BJ (cell line): ENCODE measurements around the gene RIT1. TPM values are rescaled to one million over a fixed set of nuclear protein-coding genes. Genes with fewer than 3 reads are reported as not detected.

ENCODE experiments used
- CTCF ChIA-PET: fragments of 350-600 bp; formaldehyde crosslinking; extraction: SDS; loops from one replicate; lab custom pipeline; 2021; ENCODE audit warnings: antibody characterized with exemption, inconsistent platforms; lab: Yijun Ruan, JAX
- POLR2A ChIA-PET: fragments of 300-600 bp; sonication (Branson Sonifier 250); formaldehyde crosslinking; extraction: SDS; loops from one replicate; lab custom pipeline; 2021; ENCODE audit warnings: antibody characterized with exemption; lab: Charles Lee
- DNase-seq: peaks from one replicate; pipeline ENCODE4 v3.0.0-alpha.2; 2011; ENCODE audit warnings: low read depth
- H3K27me3 ChIP-seq: 2 replicates; pipeline ENCODE4 v1.6.0; 2011; ENCODE audit warnings: low read length; ENCODE audit not compliant: control insufficient read depth, insufficient read depth
- H3K36me3 ChIP-seq: 2 replicates; pipeline ENCODE4 v1.5.1; 2011; ENCODE audit warnings: low read length; ENCODE audit not compliant: control insufficient read depth, insufficient read depth
- H3K4me3 ChIP-seq: 2 replicates; pipeline ENCODE4 v1.5.1; 2011; ENCODE audit warnings: low read depth, mild to moderate bottlenecking, control low read depth, low read length
- polyA plus RNA-seq: library from polyadenylated mRNA; depleted of rRNA; stranded (reverse); fragments of >200 nt; gene quantifications from 2 replicates; pipeline ENCODE4 v1.2.3, GENCODE V29; 2011
- TF ChIP-seq, protein P1 (sequence below): IDR thresholded peaks from 2 replicates; pipeline ENCODE4 v1.5.1; 2011; ENCODE audit warnings: low read depth, mild to moderate bottlenecking, control low read depth, inconsistent platforms, low read length, moderate library complexity; ENCODE audit not compliant: insufficient read depth

The RIT1 gene
- polyA plus RNA-seq, 1 experiment: 25.8 TPM

DNA sequence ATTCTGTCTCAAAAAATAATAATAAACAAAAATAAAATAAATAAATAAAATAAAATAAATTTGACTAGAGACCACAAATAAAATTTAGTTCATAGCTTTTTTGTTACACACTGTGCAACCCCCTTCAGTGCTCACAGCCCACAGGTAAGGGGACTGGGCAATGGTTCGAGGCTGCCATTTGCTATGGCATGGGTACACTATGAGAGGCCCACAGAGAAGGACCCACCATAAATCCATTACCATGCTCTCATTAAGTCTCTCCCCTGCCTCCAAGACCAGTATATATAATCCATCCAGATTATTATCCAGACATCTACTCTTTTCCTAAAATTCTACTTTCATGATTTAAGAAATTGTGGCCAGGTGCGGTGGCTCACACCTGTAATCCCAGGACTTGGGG, 8.7 kb upstream of the RIT1 start:
- Histone ChIP-seq H3K4me3 (no peak overlapping the region), H3K27me3 (no peaks in the 10 kb centered on the region), H3K36me3 (peaks cover 30% of the 10 kb centered on the region)
- CTCF ChIA-PET: interaction anchor here (1.4 to 3.2 kb wide), 2 partner anchors 11 to 13 kb away, joined by 8 to 10 read pairs; no protein-coding TSS in a partner anchor
- DNase-seq: no peak
- POLR2A ChIA-PET: no interaction called here
- TF ChIP-seq, protein P1, sequence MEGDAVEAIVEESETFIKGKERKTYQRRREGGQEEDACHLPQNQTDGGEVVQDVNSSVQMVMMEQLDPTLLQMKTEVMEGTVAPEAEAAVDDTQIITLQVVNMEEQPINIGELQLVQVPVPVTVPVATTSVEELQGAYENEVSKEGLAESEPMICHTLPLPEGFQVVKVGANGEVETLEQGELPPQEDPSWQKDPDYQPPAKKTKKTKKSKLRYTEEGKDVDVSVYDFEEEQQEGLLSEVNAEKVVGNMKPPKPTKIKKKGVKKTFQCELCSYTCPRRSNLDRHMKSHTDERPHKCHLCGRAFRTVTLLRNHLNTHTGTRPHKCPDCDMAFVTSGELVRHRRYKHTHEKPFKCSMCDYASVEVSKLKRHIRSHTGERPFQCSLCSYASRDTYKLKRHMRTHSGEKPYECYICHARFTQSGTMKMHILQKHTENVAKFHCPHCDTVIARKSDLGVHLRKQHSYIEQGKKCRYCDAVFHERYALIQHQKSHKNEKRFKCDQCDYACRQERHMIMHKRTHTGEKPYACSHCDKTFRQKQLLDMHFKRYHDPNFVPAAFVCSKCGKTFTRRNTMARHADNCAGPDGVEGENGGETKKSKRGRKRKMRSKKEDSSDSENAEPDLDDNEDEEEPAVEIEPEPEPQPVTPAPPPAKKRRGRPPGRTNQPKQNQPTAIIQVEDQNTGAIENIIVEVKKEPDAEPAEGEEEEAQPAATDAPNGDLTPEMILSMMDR: no peak

DNA sequence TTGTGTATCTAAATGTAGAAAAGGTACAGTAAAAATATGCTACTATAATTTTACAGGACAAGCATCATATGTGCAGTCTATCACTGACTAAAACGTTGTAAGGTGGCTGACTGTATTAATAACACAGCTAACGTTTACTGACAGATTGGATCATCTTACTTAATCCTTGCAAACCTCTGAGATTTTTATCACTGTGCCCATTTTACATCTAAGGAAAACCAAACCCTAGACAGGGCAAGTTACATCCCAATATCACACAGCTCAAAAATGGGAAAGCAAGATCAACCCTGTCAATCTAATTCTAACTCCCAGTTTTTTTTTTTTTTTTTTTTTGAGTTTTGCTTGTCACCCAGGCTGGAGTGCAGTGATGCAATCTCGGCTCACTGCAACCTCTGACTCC, 7.5 kb upstream of the RIT1 start:
- no peak for DNase-seq
- ChIA-PET POLR2A (no interaction called here), CTCF (interaction anchor here (0.6 to 3.2 kb wide), 3 partner anchors 14 to 200 kb away, joined by 3 to 10 read pairs (median 3); no protein-coding TSS in a partner anchor)
- peaks cover 29% of the 10 kb centered on the region for H3K36me3 ChIP-seq
- H3K4me3 ChIP-seq: no peak overlapping the region
- TF ChIP-seq, protein P1: no peak
- H3K27me3 ChIP-seq: no peaks in the 10 kb centered on the region

DNA sequence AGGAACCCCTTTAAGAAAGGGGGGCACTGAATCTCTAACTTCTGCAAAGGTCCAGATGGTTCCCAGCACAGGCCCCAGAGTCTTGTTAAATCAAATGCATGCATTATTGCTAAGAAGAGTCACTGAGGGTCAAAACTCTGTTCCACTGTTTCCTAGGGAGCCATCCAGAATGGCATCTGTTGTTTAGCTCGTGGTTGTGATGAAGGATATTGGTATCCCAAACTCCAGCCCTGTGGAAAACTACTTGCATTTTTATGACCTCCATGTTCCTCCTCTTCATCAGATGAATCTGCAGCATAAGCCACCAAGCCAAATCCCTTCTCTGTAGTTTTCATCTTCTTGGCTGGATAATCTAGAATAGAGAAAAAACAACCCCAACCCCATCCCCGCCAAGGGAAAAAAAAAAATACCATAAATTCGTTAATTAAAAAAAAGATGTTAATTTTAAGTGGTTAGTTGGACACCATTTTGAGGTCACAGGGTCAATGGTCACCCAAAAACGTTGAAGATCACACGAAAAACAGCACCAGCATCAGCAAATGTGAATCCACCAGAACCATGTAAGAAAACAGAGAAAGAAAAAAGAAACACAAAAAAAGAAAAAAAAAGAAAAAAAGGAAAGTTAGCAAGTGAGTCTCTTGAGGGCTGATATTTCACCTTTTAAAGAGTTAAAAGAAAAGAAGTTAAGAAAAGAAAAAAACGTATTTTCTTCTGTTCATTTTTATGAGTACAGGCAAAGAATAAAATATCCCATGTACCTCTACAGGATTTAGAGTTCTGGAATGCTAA, 3.0 kb upstream of the RIT1 start:
- TF ChIP-seq, protein P1: no peak
- H3K27me3 ChIP-seq: no peaks in the 10 kb centered on the region
- H3K36me3 ChIP-seq: peaks cover 14% of the 10 kb centered on the region
- POLR2A ChIA-PET: interaction anchor here (0.7 to 0.9 kb wide), 2 partner anchors 18 to 61 kb away, joined by 5 to 7 read pairs; no protein-coding TSS in a partner anchor
- CTCF ChIA-PET: no interaction called here
- no peak overlapping the region for H3K4me3 ChIP-seq
- DNase-seq: no peak

DNA sequence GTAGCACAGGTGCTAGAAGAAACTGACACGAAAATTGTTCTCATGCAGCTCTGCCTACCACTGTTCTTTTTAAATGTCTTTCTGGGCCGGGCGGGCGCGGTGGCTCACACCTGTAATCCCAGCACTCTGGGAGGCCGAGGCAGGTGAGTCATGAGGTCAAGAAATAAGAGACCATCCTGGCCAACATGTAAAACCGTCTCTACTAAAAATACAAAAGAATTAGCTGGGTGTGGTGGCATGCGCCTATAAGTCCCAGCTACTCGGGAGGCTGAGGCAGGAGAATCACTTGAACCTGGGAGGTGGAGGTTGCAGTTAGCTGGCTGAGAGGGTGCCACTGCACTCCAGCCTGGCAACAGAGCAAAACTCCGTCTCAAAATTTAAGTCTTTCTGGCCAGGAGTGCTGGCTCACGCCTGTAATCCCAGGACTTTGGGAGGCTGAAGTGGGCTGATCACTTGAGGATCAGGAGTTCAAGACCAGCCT, 947 bp upstream of the RIT1 start:
- ChIA-PET CTCF (no interaction called here), POLR2A (no interaction called here)
- Histone ChIP-seq H3K4me3 (no peak overlapping the region), H3K27me3 (no peaks in the 10 kb centered on the region), H3K36me3 (peaks cover 10% of the 10 kb centered on the region)
- TF ChIP-seq, protein P1: no peak
- DNase-seq: no peak

DNA sequence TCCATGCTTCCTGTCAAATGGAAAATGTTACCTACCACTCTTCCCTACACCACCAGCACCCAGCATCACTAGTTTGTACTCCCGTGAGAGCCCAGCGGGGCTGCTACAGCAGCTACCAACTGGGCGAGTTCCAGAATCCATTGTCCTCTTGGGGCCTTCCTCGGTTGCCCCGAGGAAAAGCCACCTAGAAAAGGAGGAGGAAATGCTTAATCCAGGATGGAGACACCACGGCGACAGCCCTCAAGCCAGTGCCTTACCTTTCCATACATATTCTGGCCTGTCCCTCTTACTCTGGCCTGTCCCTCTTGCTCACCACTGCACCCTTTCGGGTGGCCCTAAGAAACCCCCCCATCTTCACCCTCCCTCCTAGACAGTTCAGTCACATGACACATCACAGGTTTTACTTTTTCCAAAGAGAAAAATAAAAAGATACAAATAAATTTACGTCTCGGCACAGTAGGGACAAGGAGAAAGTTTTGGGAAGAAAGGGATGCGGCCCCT, 478 bp downstream of the RIT1 start:
- H3K4me3 ChIP-seq: peak overlapping the region; percentile 59
- H3K27me3 ChIP-seq: no peaks in the 10 kb centered on the region
- no peak for DNase-seq
- peaks cover 8% of the 10 kb centered on the region for H3K36me3 ChIP-seq
- TF ChIP-seq, protein P1: peak; percentile 25; the same call in 1 of the 2 replicates
- CTCF ChIA-PET: no interaction called here
- POLR2A ChIA-PET: no interaction called here
